DMS79 (cell line): ENCODE data around the gene AGAP1.
"Not testable (repeated sequence)": the region's sequence is repeated elsewhere in the genome, so short reads cannot be mapped to it uniquely, and the experiment has no call there.

Source experiments
- DNase-seq: peaks from one replicate; lab custom pipeline; 2025; lab: John Stamatoyannopoulos, UW

Gene AGAP1

GRCh38 chr2:236065314-236066160 lies 571.7 kb downstream of the AGAP1 start:
- no peak for DNase-seq

DNA sequence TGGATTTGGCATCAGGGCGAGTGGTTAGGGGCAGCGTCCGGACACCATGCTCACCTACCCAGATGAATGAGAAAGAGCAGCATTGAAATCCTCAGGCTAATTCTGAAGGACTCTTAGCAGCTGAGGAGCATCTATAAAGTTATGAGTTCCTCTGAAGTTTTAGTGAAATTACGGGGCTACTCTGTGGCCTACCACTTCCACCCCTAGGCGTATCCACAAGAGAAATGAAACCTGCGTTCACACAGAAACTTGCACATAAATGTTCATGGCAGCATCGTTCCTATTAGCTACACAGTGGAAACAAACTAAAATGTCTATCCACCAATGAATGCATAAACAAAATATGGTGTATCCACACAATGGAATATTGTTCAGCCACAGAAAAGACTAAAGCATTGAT lies 576.4 kb downstream of the AGAP1 start:
- DNase-seq: no peak

- no peak for DNase-seq
Measured at GRCh38 chr2:236073246-236073645, 579.4 kb downstream of the AGAP1 start.

GRCh38 chr2:236073867-236074655 lies 580.2 kb downstream of the AGAP1 start:
- DNase-seq: no peak

GRCh38 chr2:236075802-236076201 lies 582.0 kb downstream of the AGAP1 start:
- no peak for DNase-seq

GRCh38 chr2:236078297-236079255 lies 584.7 kb downstream of the AGAP1 start:
- no peak for DNase-seq

GRCh38 chr2:236080412-236080811 lies 586.6 kb downstream of the AGAP1 start:
- DNase-seq: no peak

GRCh38 chr2:236081171-236081570 lies 587.3 kb downstream of the AGAP1 start:
- DNase-seq: no peak

- no peak for DNase-seq
Measured at GRCh38 chr2:236082061-236082460, 588.2 kb downstream of the AGAP1 start.

GRCh38 chr2:236083934-236084333 lies 590.1 kb downstream of the AGAP1 start:
- DNase-seq: no peak

GRCh38 chr2:236085211-236085610 lies 591.4 kb downstream of the AGAP1 start:
- no peak for DNase-seq

- DNase-seq: no peak
Measured at GRCh38 chr2:236085647-236086046, 591.8 kb downstream of the AGAP1 start.

GRCh38 chr2:236086403-236086970 lies 592.6 kb downstream of the AGAP1 start:
- no peak for DNase-seq

DNA sequence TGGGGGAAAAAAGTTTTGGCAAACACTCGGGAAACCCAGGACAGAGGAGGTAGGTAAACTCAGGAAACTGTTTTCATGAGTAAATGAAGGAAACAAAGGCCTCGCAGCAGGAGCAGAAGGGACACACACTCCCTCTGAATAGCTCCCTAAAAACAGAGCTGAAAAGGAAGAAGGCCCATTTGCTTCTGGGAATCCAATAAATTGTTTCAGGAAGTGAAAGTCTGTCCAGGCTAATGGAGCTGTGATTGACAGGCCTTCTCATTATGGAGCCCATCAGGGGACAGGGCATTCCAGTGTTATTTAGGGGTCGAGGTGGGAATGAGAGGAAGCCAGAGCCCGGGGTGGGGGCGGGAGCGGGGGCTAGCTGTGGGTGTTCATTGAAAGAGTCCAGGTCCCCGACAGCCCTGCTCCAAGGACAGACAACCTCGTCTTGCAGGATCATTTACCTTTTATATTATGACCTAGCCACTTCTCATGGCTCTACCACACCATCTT lies 593.2 kb downstream of the AGAP1 start:
- no peak for DNase-seq

DNA sequence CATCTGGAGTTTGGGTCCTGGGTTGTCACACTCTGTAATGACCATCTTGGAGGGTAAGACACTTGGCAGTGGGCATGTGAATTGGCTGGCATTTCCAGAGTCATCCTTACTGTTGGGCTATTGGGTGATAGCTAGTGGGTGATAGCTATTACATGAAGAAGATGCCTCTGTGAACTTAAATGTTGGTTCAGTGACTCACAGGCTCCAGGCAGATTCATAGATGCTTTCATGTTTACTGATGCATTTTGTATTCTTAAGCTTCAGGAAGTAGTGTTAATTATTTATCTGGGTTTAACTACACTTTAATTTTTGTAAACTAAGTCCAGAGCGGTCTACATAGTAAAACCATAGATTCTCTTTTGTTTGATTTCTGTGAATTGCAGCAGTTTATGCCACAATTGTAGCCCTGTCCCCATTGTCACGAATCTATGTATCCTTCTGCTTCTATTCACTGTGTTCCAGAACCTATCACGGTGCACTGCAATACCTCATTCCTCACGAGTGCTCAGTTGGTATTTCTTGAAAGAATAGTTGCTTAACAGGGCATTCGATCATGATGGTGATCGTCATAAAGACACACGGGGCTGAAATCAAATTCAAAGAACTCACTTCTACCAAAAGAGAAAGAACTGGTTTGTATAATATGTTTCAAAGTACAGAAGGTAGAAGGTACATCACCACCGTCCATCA lies 594.7 kb downstream of the AGAP1 start:
- DNase-seq: no peak

DNA sequence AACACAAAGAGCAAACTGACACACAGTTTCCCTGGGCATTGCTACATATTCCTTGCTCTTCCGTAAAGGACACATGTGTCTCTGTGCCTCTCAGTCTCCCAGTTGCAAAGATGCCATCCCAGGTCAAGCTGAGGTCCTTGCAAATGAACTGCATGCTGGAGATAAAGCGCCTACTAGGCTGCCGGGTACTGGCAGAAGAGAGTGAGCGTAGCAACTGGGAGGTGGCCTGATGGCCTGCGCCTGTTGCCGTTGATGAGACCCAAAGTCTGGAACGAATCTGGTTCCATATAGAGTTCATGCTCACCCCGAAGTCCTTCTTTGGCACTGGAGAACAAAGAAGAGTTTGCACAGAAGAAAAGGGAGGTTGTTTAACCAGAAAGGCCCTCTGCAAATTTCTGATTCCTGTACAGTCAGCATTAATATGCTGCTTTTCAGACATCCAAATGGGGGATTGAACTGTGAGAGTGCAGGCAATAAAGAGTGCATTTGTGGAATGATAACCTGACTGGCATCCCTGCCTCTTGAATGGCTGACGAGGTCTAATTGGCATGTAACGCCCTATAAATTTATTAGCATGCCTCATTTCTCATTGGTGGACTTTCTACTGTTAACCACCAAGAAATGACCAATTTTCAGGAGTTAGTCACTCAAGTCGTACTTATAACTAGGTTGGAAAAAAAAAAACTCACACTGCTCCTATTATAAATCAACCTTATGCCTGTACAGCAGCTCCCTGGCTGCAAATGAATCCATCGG lies 595.6 kb downstream of the AGAP1 start:
- DNase-seq: no peak

- DNase-seq: no peak
Measured at GRCh38 chr2:236090027-236090382, 596.2 kb downstream of the AGAP1 start.

GRCh38 chr2:236090826-236091225 lies 597.0 kb downstream of the AGAP1 start:
- not testable (repeated sequence) for DNase-seq

DNA sequence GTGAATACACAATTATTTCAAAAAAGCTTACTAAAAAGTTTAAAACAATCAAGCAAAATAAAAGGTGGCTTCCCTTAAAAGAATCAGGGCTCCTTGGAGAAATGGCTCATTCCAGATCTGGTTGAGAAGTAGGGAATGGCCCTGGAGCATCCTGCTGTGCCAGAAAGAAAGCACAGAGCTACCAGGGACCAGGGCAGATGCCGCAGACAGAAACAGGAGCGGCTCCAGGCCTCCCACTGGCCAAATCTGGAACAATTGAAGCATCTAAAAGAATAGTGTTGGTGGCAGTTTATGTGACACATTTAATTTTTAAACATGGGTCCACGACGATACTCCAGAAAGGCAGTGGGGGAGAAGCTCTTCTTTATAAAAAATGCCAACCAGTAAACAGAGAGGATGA lies 598.9 kb downstream of the AGAP1 start:
- DNase-seq: no peak

DNA sequence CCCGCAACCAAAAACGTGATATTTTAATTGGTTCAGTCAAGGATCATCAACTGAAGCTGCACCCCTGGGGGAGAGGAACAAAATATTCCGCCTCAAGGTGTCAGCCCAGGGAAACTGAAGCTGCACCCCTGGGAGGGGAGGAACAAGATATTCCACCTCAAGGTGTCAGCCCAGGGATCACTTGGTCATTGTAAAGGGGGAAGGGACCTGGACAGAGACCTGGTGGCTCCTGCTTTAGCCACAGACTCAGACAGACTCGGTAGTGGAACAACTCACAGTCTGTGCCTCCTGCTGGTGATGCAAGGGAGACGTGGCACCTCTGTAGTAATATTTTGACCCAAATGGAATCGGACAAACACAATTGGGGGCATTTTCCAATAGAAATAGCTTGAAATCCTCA lies 599.3 kb downstream of the AGAP1 start:
- no peak for DNase-seq
